ENCODE measurements around the gene MPG. TPM values are rescaled to one million over a fixed set of nuclear protein-coding genes. Genes with fewer than 3 reads are reported as not detected.
A peak's percentile ranks its signal among the peaks of the same experiment; 100 is the strongest.

The MPG gene
- total and polyA plus RNA-seq, 2 of the 8 experiments (the other 6 are each of a cell fraction or from before 2014, with no cell fraction given), result 37.6 to 83.7 TPM

DNA sequence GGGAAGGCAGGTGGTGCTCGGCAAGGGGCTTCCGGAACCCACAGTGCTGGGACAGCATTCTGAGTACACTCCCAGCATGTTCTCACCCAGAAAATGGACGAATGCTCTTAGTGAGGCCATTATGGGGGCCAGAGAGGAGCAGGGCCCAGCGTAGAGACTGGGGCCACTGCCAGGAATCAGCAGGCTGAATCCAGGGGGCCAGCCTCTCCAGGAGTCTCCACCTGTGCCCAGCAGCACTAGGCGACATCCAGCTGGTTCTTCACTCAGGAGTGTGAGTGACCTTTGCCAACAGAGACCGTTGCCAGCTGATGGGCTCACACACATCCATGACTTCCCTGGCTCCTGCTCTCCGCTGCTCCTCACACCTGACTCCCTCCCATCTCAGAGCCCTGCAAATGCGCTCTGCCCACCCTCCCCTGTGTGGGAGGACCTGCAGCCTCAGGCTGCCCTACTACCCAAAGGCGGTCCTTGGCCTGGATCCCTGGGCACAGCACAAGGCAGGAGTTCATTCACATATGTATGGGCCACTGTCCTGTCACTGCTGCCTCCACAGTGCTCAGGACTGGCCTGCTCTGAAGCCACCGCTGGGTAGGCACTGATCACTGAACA is 10.7 kb upstream of the MPG start:
- peaks cover 0 to 9% (median 4%) of the 10 kb centered on the region in 4 experiments; a peak in 3 of 8 replicates for H3K36me3 ChIP-seq (ENCODE audit: control insufficient read depth in 2 of 4, insufficient read depth in 4 of 4, low read length in 3 of 4)
- no peak overlapping the region for H4K5ac ChIP-seq (ENCODE audit: insufficient read length, low read depth, low read length)
- H2AK5ac ChIP-seq (ENCODE audit: low read depth, low read length), result no peak overlapping the region; the same call in 1 of the 2 replicates
- peaks cover 3 to 24% (median 10%) of the 10 kb centered on the region in 4 experiments for H3K4me1 ChIP-seq (replicated peaks in 1 of 4; ENCODE audit: control insufficient read depth in 3 of 4, insufficient read depth in 4 of 4, low read length in 3 of 4)
- H4K8ac ChIP-seq (ENCODE audit: extremely low read depth, insufficient read depth, low read length), result peak overlapping the region; percentile 41
- H4K91ac ChIP-seq (replicated peaks; ENCODE audit: insufficient read length, low read length), result no peak overlapping the region
- no peak overlapping the region for H3K4me3 ChIP-seq (ENCODE audit: extremely low read depth in 1 of 4, insufficient read depth in 2 of 4, low read depth in 3 of 4, low read length in 4 of 4)
- peaks cover 13 to 28% of the 10 kb centered on the region in 2 experiments for H4K20me1 ChIP-seq (replicated peaks in 1 of 2; ENCODE audit: control insufficient read depth in 1 of 2, insufficient read depth in 2 of 2, low read length in 2 of 2)
- no peak overlapping the region for H2BK20ac ChIP-seq (ENCODE audit: low read length)
- DNase-seq (ENCODE audit: low read depth in 1 of 2, low spot score in 2 of 2), result no peak
- no peak overlapping the region for H3K56ac ChIP-seq (replicated peaks; ENCODE audit: insufficient read length, low read depth, low read length)
- ChIA-PET CTCF (ENCODE audit: partially characterized antibody) (interaction anchor here (0.5 to 21.2 kb wide), 7 partner anchors 10 to 295 kb away, joined by 3 to 856 read pairs (median 8); partner anchors contain the start of genes MPG, POLR3K and SNRNP25), POLR2A (ENCODE audit: partially characterized antibody) (interaction anchor here (0.6 to 16.6 kb wide), 7 partner anchors 8 to 41 kb away, joined by 3 to 153 read pairs (median 10); partner anchors contain the start of gene MPG)
- no peaks in the 10 kb centered on the region for H3K9me3 ChIP-seq (ENCODE audit: insufficient read depth in 2 of 2, low read depth in 1 of 2, low read length in 1 of 2)
- FAIRE-seq, result no peak
- H2BK15ac ChIP-seq (ENCODE audit: low read length), result 0 out of 2 replicates have a peak overlapping the region, but pooled peaks have one; percentile 61
- no peak overlapping the region for H3K27ac ChIP-seq (ENCODE audit: low read depth, low read length)
- no peak overlapping the region for H3K4ac ChIP-seq (replicated peaks; ENCODE audit: insufficient read length, low read depth, low read length)
- H3K14ac ChIP-seq (ENCODE audit: insufficient read length), result no peak overlapping the region
- H3K23ac ChIP-seq (ENCODE audit: insufficient read length), result no peak overlapping the region
- H3K23me2 ChIP-seq (ENCODE audit: low read depth, low read length), result peaks cover 4% of the 10 kb centered on the region; the same call in 1 of the 2 replicates
- WGBS, 2 experiments (ENCODE audit: extremely low coverage in 1 of 2, insufficient coverage in 1 of 2, insufficient read length in 1 of 2, insufficient replicate concordance in 2 of 2, low coverage in 1 of 2, low lambda C conversion rate in 2 of 2, missing lambda C conversion rate in 1 of 2), result 92% methylated on average over 10 of the region's 10 CpGs; no CpG with 5 or more reads in 1 of the 2 experiments
- TF ChIP-seq BACH1 (IDR thresholded peaks at IDR 0.05; ENCODE audit: low read length) (no peak), CHD1 (IDR thresholded peaks at IDR 0.05; ENCODE audit: low read depth, low read length) (no peak), ZNF274 (IDR thresholded peaks at IDR 0.05; ENCODE audit: borderline replicate concordance, extremely low read depth, low read length) (no peak), BRCA1 (IDR thresholded peaks at IDR 0.05; ENCODE audit: low read depth, low read length) (no peak), EP300 (IDR thresholded peaks at IDR 0.05; ENCODE audit: borderline replicate concordance in 1 of 2, low read depth in 2 of 2, low read length in 2 of 2) (no peak), BCL11A (IDR thresholded peaks at IDR 0.05; ENCODE audit: low read depth in 2 of 2, low read length in 2 of 2) (no peak), YY1 (IDR thresholded peaks at IDR 0.05; ENCODE audit: low read depth, low read length) (no peak), JUND (IDR thresholded peaks at IDR 0.05; ENCODE audit: low read length) (no peak), POLR2AphosphoS5 (IDR thresholded peaks at IDR 0.05; ENCODE audit: low read depth, low read length) (no peak; the same call in 1 of the 2 replicates), TAF7 (optimal IDR thresholded peaks at IDR 0.05; ENCODE audit: borderline replicate concordance, low read depth, low read length) (no peak)
- H2BK120ac ChIP-seq (replicated peaks; ENCODE audit: low read depth, low read length), result no peak overlapping the region
- no peak overlapping the region for H2BK5ac ChIP-seq (ENCODE audit: low read depth, low read length)
- no peak overlapping the region for H2BK12ac ChIP-seq (ENCODE audit: low read depth, low read length)
- peak overlapping the region in 1 of 4 experiments; percentile 36; a peak in 1 of 7 replicates for H3K9ac ChIP-seq (replicated peaks in 1 of 4; ENCODE audit: extremely low read depth in 1 of 4, low read depth in 3 of 4, low read length in 3 of 4)
- peaks cover 0 to 11% of the 10 kb centered on the region in 2 experiments; a peak in 1 of 4 replicates for H3K79me2 ChIP-seq (ENCODE audit: control insufficient read depth in 1 of 2, insufficient read depth in 2 of 2, low read length in 2 of 2)
- no peak overlapping the region for H3K4me2 ChIP-seq (ENCODE audit: insufficient read depth in 1 of 2, low read depth in 2 of 2, low read length in 2 of 2)
- H3K27me3 ChIP-seq (replicated peaks in 1 of 4; ENCODE audit: control insufficient read depth in 3 of 4, extremely low read depth in 1 of 4, insufficient read depth in 3 of 4, low read length in 3 of 4), result no peaks in the 10 kb centered on the region
- peaks cover 3% of the 10 kb centered on the region; the same call in 1 of the 2 replicates for H3K79me1 ChIP-seq (ENCODE audit: low read depth, low read length)
- H3K18ac ChIP-seq (ENCODE audit: extremely low read depth, low read length), result no peak overlapping the region
- H2AFZ ChIP-seq (ENCODE audit: low read length), result no peak overlapping the region

Data from H1 (cell line).